HepG2 (cell line): ENCODE measurements around the gene FMO1. TPM values are rescaled to one million over a fixed set of nuclear protein-coding genes. Genes with fewer than 3 reads are reported as not detected.

ENCODE experiments used
- ATAC-seq: fragments of 200-7000 bp; cut with Tn5 transposase; 3 replicates; pipeline ENCODE4 v1.9.1; 2020; ENCODE audit warnings: mild to moderate bottlenecking, moderate library complexity
- BruUV-seq: library from RNA; stranded (reverse); fragments of 400-500 nt; replicated peaks from 2 replicates; lab custom pipeline; 2021; lab: Mats Ljungman, UMichigan
- CTCF ChIA-PET: fragments of 300-600 bp; formaldehyde crosslinking; extraction: SDS; loops from one replicate; lab custom pipeline; 2021; ENCODE audit warnings: low total read pairs, inconsistent platforms, low intra/inter-chr PET ratio; lab: Yijun Ruan, JAX
- POLR2A ChIA-PET: fragments of 350-600 bp; sonication (Branson Sonifier 250); formaldehyde crosslinking; loops from one replicate; lab custom pipeline; 2020; ENCODE audit warnings: antibody characterized with exemption, inconsistent platforms; lab: Yijun Ruan, JAX
- DNase-seq: peaks from one replicate; pipeline ENCODE4 v3.0.0-alpha.2; 2015; ENCODE audit warnings: low spot score
- FAIRE-seq: peaks from 3 replicates; lab custom pipeline; 2011; peaks lifted over from hg19 to GRCh38; lab: Jason Lieb, UNC
- H2AFZ ChIP-seq: one replicate; pipeline ENCODE4 v1.6.1; 2011; ENCODE audit warnings: low read length, inconsistent platforms
- H3K27ac ChIP-seq: fragments of 300-600 bp; 3 replicates; pipeline ENCODE4 v1.8.0; 2011; ENCODE audit warnings: mixed run types, mild to moderate bottlenecking, mixed read lengths, low read length, inconsistent platforms; ENCODE audit not compliant: insufficient read depth; ENCODE audit errors: extremely low read length
- H3K27me3 ChIP-seq, 2 experiments: fragments of 200-600 bp in 1 of 2; 2 replicates in 1 of 2; 3 replicates in 1 of 2; pipeline versions ENCODE4 v1.6.0 to v1.8.0; 2011; ENCODE audit warnings: low read length in 2 of 2, mild to moderate bottlenecking in 2 of 2, moderate library complexity in 2 of 2, inconsistent platforms in 1 of 2; ENCODE audit not compliant: insufficient read depth in 2 of 2, control insufficient read depth in 1 of 2
- H3K36me3 ChIP-seq, 2 experiments: fragments of 200-600 bp in 1 of 2; replicated peaks in 1 of 2; 2 replicates in 1 of 2; 3 replicates in 1 of 2; pipeline versions ENCODE4 v1.5.1 to v1.8.0; 2011; ENCODE audit warnings: low read length in 2 of 2, inconsistent platforms in 1 of 2; ENCODE audit not compliant: insufficient read depth in 2 of 2, control insufficient read depth in 1 of 2
- H3K4me1 ChIP-seq: 2 replicates; pipeline ENCODE4 v1.5.1; 2012; ENCODE audit warnings: low read length, inconsistent platforms; ENCODE audit not compliant: insufficient read depth
- H3K4me2 ChIP-seq: 2 replicates; pipeline ENCODE4 v1.6.0; 2011; ENCODE audit warnings: low read depth, low read length, inconsistent platforms
- H3K4me3 ChIP-seq, 3 experiments: fragments of 200-600 bp in 1 of 3; sonication (generic), shearing (Covaris generic) in 1 of 3; replicated peaks in 1 of 3; 2 replicates each; pipeline ENCODE4 v1.5.1; 2011 to 2016; ENCODE audit warnings: low read length in 3 of 3, inconsistent platforms in 2 of 3, low read depth in 2 of 3, mild to moderate bottlenecking in 2 of 3, control low read depth in 1 of 3, mixed read lengths in 1 of 3; ENCODE audit not compliant: insufficient read depth in 1 of 3
- H3K79me2 ChIP-seq: one replicate; pipeline ENCODE4 v1.6.1; 2011; ENCODE audit warnings: low read length, inconsistent platforms; ENCODE audit not compliant: insufficient read depth
- H3K9ac ChIP-seq: 2 replicates; pipeline ENCODE4 v1.6.0; 2011; ENCODE audit warnings: mild to moderate bottlenecking, low read depth, low read length, inconsistent platforms; ENCODE audit not compliant: insufficient read depth
- H3K9me3 ChIP-seq: 2 replicates; pipeline ENCODE4 v1.5.1; 2012; ENCODE audit warnings: mild to moderate bottlenecking, low read length
- H4K20me1 ChIP-seq: 2 replicates; pipeline ENCODE4 v1.6.0; 2011; ENCODE audit warnings: inconsistent platforms, mild to moderate bottlenecking, low read length, moderate library complexity; ENCODE audit not compliant: insufficient read depth
- ATF7 ChIP-seq, 2 experiments: fragments of 450-650 bp in 1 of 2; sonication (generic) in 1 of 2; formaldehyde crosslinking in 1 of 2; IDR thresholded peaks; 2 replicates each; pipeline versions ENCODE4 v1.4.0 to v1.6.1; 2016 to 2020; ENCODE audit warnings: antibody characterized with exemption in 1 of 2, mild to moderate bottlenecking in 1 of 2, missing genetic modification reagents in 1 of 2
- DNMT1 ChIP-seq: sonication (generic); formaldehyde crosslinking; IDR thresholded peaks from 2 replicates; pipeline ENCODE4 v1.5.1; 2020; ENCODE audit warnings: mild to moderate bottlenecking, missing genetic modification reagents
- HMG20A ChIP-seq: IDR thresholded peaks from 2 replicates; pipeline ENCODE4 v1.6.1; 2016; ENCODE audit warnings: borderline replicate concordance
- HNRNPK ChIP-seq: fragments of 200-400 bp; formaldehyde crosslinking; IDR thresholded peaks from 2 replicates; pipeline ENCODE4 v1.6.1; 2018; ENCODE audit warnings: low read length, low read depth, moderate library complexity, mild to moderate bottlenecking; ENCODE audit not compliant: poor library complexity, severe bottlenecking
- HOXD1 ChIP-seq: sonication (generic); formaldehyde crosslinking; IDR thresholded peaks from 2 replicates; pipeline ENCODE4 v1.5.0; 2020; ENCODE audit warnings: missing genetic modification reagents
- KDM6A ChIP-seq: IDR thresholded peaks from 2 replicates; pipeline ENCODE4 v1.6.1; 2016; ENCODE audit warnings: low read depth
- MYNN ChIP-seq: sonication (generic); formaldehyde crosslinking; IDR thresholded peaks from 2 replicates; pipeline ENCODE4 v1.4.0; 2020; ENCODE audit warnings: mild to moderate bottlenecking, low read depth, missing genetic modification reagents
- SNAI1 ChIP-seq: sonication (generic); formaldehyde crosslinking; IDR thresholded peaks from 2 replicates; pipeline ENCODE4 v1.5.0; 2020; ENCODE audit warnings: mild to moderate bottlenecking, missing genetic modification reagents, borderline replicate concordance
- ZNF367 ChIP-seq: sonication (generic); formaldehyde crosslinking; IDR thresholded peaks from 2 replicates; pipeline ENCODE4 v1.4.0; 2020; ENCODE audit warnings: missing genetic modification reagents, borderline replicate concordance
- WGBS: methylation state at CpG from one replicate; pipeline ENCODE4 v1.1.6; 2017; ENCODE audit warnings: low lambda C conversion rate; 5-methylcytosine and 5-hydroxymethylcytosine counted together
- in situ Hi-C: cut with HindIII; loops from 2 replicates; pipeline ENCODE4 v1.10.0; 2017; ENCODE audit warnings: low pct_unique_long_range_greater_than_20kb; ENCODE audit not compliant: extremely low pct_ligation_motif_present
- intact Hi-C: fragments of 100-400 bp; cut with micrococcal nuclease; formaldehyde crosslinking; loops from one replicate; pipeline ENCODE4 v1.10.0; 2022; ENCODE audit not compliant: unreplicated experiment
- polyA plus RNA-seq, 8 experiments: library from polyadenylated mRNA; depleted of rRNA in 3 of 8; stranded (reverse) in 7 of 8; unstranded in 1 of 8; fragments of >200 nt; fragmentation: Illumina TruSeq in 4 of 8; extraction: Trizol in 4 of 8; gene quantifications; 2 replicates each; pipeline versions ENCODE4 v1.2.1 to v1.2.3, GENCODE V29; 2011 to 2016; ENCODE audit warnings: low read depth in 4 of 8, missing spikeins in 1 of 8, mixed read lengths in 1 of 8; ENCODE audit not compliant: insufficient read depth in 1 of 8
- total RNA-seq, 5 experiments: library from RNA; depleted of rRNA; stranded (reverse); fragments of >200 nt; fragmentation: Illumina TruSeq; extraction: Trizol; gene quantifications; 2 replicates each; pipeline ENCODE4 v1.2.3, GENCODE V29; 2016; ENCODE audit warnings: low read depth in 1 of 5
- TF ChIP-seq, protein P1 (sequence below): sonication (generic); formaldehyde crosslinking; IDR thresholded peaks from 2 replicates; pipeline ENCODE4; 2020; ENCODE audit warnings: missing genetic modification reagents, mild to moderate bottlenecking, borderline replicate concordance
- TF ChIP-seq, protein P2 (sequence below): sonication (generic); formaldehyde crosslinking; conservative IDR thresholded peaks from 2 replicates; pipeline ENCODE4 v1.8.0; 2022; ENCODE audit warnings: mild to moderate bottlenecking, moderate library complexity, missing genetic modification reagents
- TF ChIP-seq, protein P3 (sequence below): sonication (generic); formaldehyde crosslinking; IDR thresholded peaks from 2 replicates; pipeline ENCODE4 v1.5.1; 2020; ENCODE audit warnings: missing genetic modification reagents, mild to moderate bottlenecking, borderline replicate concordance
- TF ChIP-seq, protein P4 (sequence below): sonication (generic); formaldehyde crosslinking; conservative IDR thresholded peaks from 2 replicates; pipeline ENCODE4 v1.4.0; 2020; ENCODE audit warnings: missing genetic modification reagents
- TF ChIP-seq, protein P5 (sequence below): sonication (generic); formaldehyde crosslinking; IDR thresholded peaks from 2 replicates; pipeline ENCODE4 v1.5.1; 2020; ENCODE audit warnings: mild to moderate bottlenecking, missing genetic modification reagents, moderate library complexity

The FMO1 gene
- total and polyA plus RNA-seq, 2 of the 13 experiments (the other 11 are each of a cell fraction or from before 2014, with no cell fraction given): not detected

DNA sequence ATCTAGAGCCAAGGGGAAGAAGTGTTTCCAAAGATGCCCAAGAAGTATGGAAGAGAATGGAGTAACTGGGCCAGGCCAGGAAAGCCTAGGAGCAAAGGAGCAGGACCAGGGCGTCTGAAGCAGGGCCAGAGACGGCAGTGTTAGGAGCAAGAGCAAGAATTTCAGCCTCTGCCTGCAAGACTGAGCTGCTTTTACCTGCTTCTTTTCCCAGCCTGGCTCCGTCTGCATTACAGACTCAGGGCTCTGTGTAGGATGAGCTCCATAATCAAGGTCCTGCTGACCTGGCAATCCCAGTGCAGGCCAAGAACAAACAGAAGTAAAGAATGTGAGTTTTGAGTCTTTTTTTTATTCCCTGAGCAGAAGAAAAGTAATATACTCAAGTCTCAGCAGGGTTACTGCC, 10.1 kb downstream of the FMO1 start (continued):
- TF ChIP-seq, protein P1, sequence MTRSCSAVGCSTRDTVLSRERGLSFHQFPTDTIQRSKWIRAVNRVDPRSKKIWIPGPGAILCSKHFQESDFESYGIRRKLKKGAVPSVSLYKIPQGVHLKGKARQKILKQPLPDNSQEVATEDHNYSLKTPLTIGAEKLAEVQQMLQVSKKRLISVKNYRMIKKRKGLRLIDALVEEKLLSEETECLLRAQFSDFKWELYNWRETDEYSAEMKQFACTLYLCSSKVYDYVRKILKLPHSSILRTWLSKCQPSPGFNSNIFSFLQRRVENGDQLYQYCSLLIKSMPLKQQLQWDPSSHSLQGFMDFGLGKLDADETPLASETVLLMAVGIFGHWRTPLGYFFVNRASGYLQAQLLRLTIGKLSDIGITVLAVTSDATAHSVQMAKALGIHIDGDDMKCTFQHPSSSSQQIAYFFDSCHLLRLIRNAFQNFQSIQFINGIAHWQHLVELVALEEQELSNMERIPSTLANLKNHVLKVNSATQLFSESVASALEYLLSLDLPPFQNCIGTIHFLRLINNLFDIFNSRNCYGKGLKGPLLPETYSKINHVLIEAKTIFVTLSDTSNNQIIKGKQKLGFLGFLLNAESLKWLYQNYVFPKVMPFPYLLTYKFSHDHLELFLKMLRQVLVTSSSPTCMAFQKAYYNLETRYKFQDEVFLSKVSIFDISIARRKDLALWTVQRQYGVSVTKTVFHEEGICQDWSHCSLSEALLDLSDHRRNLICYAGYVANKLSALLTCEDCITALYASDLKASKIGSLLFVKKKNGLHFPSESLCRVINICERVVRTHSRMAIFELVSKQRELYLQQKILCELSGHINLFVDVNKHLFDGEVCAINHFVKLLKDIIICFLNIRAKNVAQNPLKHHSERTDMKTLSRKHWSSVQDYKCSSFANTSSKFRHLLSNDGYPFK (CRISPR knock-in tag): no peak
- no peak for TF ChIP-seq ATF7 (IDR thresholded peaks at IDR 0.05)
- no peak for TF ChIP-seq ATF7 (CRISPR knock-in tag; IDR thresholded peaks at IDR 0.05)
- no peak for TF ChIP-seq SNAI1 (CRISPR knock-in tag)
- no peak for TF ChIP-seq HOXD1 (CRISPR knock-in tag)
- no peak for TF ChIP-seq MYNN (CRISPR knock-in tag)

DNA sequence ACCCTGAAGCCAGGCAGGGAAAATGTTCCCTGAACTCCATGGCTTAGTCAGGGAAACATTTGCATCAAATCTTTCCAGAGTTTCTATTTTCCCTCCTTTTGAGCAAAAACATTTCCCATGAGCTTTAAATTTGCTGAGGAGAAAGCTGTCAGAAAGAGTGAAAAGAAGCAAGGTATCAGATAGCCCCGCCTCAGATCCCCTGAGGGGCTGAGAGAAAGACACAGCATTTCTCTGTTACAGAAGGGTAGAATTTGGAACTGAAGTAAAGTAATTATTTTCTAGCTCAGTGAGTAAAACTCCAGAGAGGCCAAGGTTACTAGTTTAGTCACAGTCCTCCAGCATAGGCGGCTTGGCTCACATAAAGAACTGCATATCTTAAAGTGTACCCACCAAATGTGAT, 10.6 kb downstream of the FMO1 start:
- no peaks in the 10 kb centered on the region for H3K79me2 ChIP-seq
- no peaks in the 10 kb centered on the region for H3K4me1 ChIP-seq
- H3K9ac ChIP-seq: no peak overlapping the region
- no peak overlapping the region for H3K4me3 ChIP-seq
- in situ Hi-C loops (no loop called here), intact Hi-C loops (no loop called here)
- ChIA-PET CTCF (no interaction called here), POLR2A (no interaction called here)
- H3K9me3 ChIP-seq: no peaks in the 10 kb centered on the region
- H3K27ac ChIP-seq: no peak overlapping the region
- H4K20me1 ChIP-seq: no peaks in the 10 kb centered on the region
- no peaks in the 10 kb centered on the region for H3K36me3 ChIP-seq
- H3K27me3 ChIP-seq: no peaks in the 10 kb centered on the region
- no peak overlapping the region for H3K4me2 ChIP-seq
- WGBS: 13% methylated on average over 2 of the region's 2 CpGs
- DNase-seq: no peak
- FAIRE-seq: no peak
- no TSS peak for BruUV-seq
- H2AFZ ChIP-seq: no peak overlapping the region
- no peak for ATAC-seq
- TF ChIP-seq, protein P2, sequence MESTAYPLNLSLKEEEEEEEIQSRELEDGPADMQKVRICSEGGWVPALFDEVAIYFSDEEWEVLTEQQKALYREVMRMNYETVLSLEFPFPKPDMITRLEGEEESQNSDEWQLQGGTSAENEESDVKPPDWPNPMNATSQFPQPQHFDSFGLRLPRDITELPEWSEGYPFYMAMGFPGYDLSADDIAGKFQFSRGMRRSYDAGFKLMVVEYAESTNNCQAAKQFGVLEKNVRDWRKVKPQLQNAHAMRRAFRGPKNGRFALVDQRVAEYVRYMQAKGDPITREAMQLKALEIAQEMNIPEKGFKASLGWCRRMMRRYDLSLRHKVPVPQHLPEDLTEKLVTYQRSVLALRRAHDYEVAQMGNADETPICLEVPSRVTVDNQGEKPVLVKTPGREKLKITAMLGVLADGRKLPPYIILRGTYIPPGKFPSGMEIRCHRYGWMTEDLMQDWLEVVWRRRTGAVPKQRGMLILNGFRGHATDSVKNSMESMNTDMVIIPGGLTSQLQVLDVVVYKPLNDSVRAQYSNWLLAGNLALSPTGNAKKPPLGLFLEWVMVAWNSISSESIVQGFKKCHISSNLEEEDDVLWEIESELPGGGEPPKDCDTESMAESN (CRISPR knock-in tag): no peak
- TF ChIP-seq HNRNPK (no peak), HMG20A (no peak), KDM6A (CRISPR knock-in tag) (no peak), ZNF367 (CRISPR knock-in tag) (no peak), DNMT1 (CRISPR knock-in tag) (no peak)
- TF ChIP-seq, protein P3, sequence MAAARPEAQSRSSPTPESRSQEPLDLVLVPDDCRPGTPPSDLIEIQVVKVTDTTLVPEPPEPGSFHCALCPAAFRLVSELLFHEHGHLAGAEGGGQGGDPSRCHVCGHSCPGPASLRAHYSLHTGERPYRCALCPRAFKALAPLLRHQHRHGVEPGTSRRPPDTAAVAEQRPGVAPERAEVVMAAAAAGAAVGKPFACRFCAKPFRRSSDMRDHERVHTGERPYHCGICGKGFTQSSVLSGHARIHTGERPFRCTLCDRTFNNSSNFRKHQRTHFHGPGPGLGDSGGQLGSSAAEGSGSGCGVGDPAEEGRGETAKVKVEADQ: no peak
- TF ChIP-seq, protein P4, sequence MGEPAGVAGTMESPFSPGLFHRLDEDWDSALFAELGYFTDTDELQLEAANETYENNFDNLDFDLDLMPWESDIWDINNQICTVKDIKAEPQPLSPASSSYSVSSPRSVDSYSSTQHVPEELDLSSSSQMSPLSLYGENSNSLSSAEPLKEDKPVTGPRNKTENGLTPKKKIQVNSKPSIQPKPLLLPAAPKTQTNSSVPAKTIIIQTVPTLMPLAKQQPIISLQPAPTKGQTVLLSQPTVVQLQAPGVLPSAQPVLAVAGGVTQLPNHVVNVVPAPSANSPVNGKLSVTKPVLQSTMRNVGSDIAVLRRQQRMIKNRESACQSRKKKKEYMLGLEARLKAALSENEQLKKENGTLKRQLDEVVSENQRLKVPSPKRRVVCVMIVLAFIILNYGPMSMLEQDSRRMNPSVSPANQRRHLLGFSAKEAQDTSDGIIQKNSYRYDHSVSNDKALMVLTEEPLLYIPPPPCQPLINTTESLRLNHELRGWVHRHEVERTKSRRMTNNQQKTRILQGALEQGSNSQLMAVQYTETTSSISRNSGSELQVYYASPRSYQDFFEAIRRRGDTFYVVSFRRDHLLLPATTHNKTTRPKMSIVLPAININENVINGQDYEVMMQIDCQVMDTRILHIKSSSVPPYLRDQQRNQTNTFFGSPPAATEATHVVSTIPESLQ: no peak
- TF ChIP-seq, protein P5, sequence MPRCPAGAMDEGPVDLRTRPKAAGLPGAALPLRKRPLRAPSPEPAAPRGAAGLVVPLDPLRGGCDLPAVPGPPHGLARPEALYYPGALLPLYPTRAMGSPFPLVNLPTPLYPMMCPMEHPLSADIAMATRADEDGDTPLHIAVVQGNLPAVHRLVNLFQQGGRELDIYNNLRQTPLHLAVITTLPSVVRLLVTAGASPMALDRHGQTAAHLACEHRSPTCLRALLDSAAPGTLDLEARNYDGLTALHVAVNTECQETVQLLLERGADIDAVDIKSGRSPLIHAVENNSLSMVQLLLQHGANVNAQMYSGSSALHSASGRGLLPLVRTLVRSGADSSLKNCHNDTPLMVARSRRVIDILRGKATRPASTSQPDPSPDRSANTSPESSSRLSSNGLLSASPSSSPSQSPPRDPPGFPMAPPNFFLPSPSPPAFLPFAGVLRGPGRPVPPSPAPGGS (CRISPR knock-in tag): no peak
